Measurements from ENCODE around the gene MTA3. TPM values are rescaled to one million over a fixed set of nuclear protein-coding genes. Genes with fewer than 3 reads are reported as not detected.

Gene MTA3
- polyA plus RNA-seq, 1 donor: 90.6 TPM

DNA sequence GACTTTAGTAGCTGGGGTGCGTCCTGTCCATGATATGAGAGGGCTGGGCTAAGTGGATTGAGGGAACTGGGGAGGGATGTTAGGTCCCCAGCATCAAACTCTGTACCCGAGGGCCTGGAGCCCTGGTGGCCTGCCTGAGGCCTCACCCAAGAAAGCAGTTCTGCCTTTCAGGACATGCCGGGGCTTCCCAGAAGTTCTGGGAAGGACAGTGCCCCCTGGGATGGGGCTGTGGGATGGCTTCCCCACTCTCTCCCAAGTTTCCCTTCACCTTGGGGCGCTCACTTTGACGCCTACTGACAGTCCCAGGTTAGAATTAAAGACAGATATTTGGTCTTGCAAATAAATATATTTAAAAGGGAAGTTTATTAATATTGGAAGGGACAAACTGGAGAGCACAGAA, 193.7 kb downstream of the MTA3 start:
- no peak for DNase-seq

DNA sequence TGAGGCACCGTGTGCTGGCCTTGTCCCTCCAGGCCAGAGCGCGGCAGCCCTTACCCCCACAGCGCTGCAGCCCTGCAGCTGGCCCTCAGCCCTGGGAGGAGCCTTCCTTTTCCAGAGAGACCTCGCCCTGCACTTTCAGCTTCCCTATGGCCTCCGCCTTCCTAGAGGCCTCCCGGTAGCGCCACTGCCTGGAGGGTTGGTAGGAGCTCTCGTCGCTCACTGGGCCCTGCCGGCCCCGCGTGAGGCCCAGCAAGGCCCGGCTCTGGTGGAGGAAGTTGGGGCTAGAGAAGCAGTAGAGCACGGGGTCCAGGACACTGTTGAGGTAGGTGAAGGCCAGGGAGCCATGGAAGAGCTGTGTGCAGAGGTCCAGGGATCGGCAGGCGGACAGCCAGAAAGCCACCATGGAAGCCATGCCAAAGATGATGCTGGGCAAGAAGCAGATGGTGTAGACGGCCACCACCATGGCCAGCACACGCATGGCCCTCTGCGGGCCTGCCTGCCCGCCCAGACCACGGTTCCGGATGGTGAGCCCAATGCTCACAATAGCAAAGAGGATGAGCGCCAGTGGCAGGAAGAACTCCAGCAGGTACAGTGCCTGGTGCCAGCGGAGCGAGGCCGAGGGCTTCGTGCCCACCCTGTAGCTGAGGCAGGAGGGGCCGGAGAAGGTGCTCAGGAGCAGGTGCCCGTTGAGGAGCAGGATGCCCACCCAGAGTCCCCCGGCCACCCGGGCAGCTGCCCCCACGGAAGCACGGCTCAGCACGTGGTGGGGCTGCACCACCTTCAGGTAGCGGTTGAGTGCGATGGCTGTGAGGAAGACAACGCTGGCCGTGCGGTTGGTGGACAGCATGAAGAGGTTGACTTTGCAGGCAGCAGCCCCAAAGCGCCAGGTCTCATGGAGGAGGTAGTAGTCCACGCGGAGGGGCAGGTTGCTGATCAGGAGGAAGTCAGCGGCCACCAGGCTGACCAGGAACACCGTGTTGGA, 194.7 kb downstream of the MTA3 start:
- DNase-seq: no peak

DNA sequence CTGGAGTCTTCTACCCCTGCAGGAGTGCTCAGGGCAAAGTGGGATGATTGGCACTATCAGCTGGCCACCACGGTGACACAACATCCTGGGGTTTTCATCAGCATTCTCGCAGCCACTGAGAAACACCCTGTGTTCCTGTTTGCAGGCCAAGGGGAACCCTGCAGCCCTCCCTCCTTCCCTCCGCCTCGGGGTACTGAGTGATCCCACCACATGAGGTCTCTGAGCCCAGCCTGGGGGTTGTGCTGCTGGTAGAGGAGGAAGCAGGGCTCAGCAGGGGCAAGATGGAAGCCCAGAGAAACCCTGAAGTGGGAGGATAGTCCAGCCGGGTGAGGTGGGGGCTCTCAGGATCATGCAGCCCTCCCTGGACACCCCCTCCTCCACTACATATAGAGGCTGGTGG, 195.7 kb downstream of the MTA3 start, which contains the start of gene OXER1:
TSS of gene OXER1 (minus strand) at position 40 of the 400 bp plus-strand sequence. CDS start 73 bp downstream, outside the sequence.
- DNase-seq: no peak

DNA sequence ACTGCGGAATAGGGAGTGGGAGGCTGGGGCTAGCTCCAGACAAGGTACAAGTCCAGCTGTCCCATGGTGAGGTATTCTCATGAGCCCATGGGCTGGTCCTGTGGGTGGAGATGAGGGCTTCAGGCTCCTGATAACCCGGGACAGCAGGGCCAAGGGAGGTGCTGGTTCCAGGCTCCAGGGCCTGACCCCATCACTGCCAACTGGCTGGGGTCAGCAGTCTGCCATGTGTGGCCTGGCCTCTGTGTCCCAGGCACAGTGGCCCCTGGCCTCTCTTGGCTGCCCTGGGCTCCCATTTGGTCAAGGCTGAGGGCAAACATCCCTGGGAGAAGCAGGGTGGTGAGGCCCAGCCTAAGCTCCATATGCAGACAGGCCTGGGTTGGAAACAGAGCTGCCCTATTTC, 196.5 kb downstream of the MTA3 start:
- DNase-seq: no peak

DNA sequence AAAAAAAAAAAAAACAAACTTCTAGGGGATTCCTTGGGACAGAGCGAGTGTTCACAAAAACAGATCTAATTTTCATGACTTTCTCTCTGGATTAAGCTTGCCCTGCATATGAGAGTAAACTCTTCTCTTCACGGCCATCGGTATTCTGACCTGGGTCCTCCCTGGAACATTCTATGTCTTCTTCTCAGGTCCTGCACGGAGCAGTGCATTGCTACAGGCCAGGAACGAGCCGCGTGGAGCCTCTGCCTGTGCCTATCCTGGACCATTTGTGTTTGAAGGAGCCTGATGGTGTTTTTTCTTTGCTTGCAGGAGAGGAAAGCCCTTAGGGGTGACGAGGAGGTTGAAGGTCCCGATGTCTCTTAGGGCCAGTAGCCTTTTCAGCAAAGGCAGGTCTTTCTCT, 197.3 kb downstream of the MTA3 start:
- DNase-seq: no peak

DNA sequence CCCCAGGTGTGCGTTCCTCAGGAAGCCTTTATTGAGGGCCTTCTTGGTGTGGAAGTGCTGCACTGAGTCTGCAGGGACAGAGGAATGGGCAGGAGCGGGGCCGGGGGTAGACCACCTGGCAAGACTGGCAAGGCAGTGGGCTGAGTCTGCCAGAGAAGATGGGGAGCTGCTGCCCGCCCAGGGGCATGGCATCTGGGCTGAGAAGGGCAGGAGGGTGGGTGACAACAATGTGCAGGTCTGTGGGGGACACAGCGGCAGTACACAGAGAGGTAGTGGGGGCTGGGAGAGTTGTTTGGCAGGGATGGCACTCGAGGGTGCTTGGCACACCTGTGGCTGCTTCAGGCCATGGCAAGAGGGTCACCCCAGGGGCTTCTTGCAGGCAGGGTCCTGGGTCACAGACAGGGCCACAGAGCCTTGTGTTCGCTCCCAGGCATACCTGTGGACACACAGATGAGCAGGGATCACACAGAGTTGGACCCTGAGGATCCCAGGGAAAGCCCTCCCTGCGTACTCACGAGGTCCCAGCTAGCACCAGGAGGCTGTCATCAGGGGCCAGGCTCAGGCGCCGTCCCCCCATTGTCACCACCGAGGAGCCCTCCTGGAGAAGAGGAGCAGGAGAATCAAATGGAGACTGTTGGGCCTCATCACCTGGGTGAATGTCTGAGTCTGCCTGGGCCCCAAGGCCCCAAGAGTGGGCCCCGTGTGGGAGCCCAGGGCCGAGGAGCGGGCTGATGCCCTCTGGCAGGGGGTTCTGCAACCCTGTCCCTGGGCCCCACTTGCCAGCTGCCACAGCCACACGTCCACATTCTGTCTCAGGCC, 198.9 kb downstream of the MTA3 start:
- DNase-seq: no peak

DNA sequence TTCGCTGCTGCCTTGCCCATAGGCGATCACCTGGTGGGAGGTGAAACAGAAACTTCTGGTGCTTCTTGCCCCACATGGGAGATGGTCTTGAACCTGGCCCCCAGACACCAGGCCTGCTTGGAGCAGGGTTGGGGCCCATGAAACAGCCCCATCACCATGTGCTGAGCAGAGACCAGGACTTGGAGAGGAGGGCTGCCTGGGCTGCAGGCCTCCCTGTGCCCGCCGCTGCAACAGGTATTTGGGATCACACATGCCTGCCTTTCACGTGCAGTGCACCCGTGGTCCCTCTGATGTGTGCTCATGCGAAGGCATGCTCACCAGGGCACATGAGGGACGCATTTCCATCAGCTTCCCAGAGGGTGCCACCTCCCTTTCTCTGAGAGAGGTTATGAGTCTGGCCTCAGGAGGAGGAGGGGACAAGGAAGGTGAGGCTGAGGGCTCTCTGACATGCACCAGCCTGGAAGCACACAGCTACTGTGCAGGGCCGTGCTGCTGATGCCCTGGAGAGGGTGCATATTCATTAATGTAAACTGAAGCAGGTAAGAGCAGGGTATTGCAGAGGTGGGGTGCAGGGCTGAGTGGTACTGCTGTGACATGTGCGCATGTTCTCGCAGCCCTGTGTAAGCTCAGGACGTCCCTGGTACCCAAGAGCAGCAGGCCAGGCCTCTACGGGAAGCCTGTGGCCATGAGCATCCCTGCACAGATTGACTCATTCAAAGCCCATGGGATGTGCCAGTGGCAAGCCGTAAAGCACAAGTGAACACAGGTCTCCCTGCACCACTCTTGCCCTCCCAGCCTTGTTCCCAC, 199.7 kb downstream of the MTA3 start:
- no peak for DNase-seq

DNA sequence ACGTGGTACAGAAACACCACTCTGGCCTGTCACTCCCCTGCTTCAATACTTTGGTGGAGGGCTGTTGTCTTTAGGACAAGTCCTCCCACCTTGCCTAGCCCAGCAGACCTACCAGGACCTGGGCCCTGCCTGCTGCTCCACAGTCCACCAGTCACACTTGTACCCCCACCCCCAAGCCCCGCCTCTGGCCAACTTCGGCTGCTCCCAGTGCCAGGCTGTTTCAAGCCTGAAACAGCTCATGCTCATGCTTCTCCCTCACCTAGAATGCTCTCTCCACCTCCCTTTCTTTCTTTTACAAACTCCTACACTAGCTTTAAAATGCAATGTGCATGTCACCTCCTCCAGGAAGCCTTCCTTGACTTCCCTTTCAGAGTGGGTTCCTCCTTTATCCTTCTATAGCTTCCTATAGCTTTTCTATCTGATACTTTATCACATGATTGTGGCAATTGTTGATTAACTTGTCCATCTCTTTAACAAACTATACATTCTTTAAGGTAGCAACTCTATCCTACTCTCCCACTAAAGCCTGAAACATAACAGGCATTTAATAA, 200.3 kb downstream of the MTA3 start:
- no peak for DNase-seq

DNA sequence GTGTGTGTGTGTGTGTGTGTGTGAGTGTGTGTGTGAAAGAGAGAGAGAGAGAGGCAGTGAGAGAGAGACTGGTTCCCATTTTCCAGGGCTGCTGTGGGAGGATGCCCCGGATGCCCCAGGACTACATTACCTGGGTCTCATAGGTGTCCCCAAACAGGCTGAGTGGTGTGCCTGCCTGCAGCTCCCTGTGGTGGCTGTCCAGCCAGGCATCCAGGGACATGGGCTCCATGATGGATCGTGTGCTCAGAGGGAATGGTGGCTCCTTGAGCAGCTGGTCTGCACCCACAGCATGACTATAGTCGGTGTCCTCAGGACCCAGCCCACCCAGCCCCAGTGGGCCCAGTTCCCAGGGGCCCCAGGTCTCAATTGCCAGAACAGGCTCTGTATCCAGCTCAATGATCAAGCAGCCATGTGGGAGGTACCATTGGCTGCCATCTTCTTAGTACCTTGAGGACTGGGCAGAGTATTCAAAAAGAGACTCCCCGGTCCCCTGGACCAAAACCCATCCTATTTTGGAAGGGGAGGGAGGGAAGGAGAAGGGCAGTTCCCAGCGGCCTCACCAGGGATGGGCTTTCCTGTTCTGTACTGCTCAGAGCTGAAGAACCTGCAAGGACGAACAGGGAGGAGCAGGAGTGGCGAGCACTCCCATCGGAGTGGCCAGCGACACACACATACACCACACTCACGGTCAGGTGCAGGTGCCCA, 201.3 kb downstream of the MTA3 start:
- DNase-seq: no peak

DNA sequence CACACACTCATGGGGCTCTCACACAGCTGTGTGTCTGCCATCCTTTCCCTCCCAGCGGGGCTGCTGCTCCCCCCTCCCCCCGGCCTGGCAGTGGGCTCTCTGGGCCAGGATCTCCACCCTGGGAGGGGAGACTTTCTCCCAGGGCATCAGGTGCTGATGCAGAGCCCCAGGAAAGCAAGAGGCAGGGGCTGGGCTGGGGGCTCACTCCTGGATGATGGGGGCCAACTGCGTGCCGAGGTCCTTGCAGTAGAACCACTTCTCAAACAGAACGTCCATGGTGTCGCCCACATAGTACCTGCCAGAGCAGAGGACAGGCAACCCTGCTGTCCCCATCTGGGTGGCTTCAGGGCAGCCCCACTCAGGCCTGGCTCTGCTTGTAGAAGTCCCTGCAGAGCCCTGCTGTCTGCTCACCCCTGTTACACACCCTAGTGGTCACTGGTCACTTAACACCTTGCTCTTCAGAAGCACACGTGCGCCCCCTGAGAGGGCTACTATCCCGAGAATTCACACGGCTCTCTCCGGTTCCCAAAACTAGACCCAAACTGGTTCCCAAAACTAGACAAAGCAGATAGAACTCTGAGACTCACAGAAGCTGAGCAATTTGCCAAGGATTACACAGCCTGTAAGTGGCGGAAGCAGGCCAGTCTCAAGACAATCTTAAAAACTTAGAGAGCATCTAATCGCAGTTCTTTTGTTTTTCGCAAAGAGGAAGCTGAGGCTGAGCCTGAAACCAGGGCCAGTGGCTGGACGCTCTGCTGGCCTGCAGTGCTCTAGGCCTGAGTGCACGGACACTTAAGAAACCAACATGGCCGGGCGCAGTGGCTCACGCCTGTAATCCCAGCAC, 202.1 kb downstream of the MTA3 start:
- DNase-seq: no peak

DNA sequence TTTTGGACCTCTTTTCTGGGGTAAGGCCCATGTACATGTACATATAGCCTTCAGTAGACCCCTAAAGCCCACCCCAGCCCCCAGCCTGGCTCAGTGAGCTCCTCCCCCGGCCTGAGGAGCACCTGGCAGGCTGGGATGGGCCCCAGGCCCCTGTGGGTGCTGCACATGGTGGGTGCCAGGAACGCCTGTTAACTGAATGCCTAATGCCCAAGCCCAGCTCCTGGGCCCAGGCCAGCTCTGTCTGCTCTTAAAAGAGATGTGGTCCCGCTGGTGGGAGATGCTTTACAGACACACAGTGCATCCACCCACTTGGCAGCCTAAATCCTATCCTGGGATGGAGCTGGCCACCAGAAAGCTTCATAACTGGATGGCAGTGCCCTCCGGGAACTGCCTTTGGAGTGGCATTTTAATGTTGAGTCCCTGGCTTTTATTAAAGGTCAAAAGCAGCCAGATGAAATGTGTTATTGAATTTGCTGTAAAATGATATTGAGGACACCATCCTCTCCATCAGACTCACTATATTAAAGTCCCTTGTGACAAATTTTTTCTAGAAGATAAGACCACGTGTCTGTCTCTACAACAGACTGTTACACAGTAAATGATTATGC, 203.2 kb downstream of the MTA3 start:
- no peak for DNase-seq

DNA sequence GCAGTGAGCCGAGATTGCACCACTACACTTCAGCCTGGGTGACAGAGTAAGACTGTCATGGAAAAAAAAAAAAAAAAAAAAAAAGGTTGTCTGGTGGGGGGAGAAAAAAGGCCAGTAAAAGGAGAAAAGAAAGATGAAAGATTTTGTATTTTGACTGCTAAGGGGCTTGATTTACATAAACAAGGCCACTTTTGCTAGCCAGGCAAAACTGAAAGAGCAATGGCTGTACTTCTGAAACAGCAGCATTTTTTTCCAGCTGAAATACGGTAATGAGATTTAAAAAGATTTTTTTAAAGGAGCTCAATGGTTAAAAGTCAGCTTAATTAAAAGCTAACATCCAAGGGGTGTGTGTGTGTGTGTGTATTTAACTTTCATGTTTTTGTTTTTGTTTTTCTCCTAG, 206.8 kb downstream of the MTA3 start:
- no peak for DNase-seq

DNA sequence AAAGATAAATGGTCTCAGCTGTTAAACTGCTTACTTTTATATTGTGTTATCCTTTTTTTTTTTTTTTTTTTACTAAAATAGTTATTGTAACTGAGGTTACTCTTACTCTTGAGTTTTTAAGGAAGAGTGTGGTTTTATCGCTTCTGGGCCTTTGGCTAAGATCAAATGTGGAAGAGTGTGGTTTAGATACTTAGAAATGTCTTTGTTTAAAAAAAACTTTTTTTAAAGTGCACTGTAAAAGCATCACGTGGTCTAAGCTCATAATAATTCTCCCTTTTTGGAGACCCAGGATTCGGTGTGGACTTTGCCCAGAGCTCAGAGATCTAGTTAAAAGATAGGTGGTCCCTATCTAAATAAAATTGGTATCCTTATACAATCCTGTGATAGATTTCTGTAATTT, 207.4 kb downstream of the MTA3 start:
- no peak for DNase-seq

DNA sequence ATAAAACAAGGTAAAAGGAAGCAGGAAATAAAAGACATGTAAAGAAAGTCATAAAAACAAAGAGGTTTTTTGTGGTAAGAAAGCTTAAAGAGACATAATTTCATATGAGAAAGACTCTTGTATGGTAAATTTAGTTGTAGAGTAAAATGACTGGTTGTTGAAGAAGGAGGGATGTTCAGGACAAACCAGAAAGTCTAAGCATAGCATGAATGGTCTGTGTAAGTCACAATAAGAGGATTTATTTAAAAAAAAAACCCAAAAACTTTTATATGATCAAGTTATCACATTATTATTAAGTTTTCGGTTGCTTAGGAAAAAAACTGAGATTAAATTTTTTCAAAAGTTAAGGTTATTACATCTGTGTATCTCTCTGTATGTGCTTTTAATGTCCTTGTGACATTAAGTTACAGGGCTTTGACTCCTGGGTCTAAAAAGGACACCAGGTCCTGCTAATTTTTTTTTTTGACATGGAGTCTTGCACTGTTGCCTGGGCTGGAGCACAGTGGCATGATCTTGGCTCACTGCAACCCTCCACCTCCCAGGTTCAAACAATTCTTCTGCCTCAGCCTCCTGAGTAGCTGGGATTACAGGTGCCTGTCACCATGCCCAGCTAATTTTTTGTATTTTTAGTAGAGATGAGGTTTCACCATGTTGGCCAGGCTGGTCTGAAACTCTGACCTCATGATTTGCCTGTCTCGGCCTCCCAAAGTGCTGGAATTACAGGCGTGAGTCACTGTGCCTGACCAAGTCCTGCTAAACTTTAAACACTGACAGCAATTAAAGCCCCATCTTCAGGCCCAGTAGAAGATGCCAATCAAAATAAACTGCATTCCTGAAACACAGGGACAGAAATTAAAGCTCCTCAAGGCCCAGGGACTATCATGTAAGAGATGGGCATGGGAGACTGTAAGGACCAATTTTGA, 209.7 kb downstream of the MTA3 start:
- DNase-seq: no peak

DNA sequence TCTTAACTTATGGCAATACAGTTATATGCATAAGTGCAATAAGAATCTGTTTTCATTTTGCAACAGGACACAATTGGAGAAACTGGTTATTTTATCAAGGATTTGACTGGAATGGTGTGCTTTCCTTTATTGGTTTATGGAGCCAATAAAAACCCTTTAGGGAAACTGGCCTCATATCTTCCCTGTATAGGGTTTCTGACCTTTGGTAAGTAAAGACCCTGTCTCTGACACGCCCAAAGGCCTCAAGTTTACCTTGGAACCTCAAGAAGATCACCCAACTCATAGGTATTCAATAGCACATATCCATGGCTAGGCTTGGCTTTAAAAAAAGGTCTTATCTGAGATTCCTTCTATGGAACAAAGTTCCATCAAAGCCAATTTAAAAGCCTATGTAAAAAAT, 212.7 kb downstream of the MTA3 start:
- DNase-seq: no peak

DNA sequence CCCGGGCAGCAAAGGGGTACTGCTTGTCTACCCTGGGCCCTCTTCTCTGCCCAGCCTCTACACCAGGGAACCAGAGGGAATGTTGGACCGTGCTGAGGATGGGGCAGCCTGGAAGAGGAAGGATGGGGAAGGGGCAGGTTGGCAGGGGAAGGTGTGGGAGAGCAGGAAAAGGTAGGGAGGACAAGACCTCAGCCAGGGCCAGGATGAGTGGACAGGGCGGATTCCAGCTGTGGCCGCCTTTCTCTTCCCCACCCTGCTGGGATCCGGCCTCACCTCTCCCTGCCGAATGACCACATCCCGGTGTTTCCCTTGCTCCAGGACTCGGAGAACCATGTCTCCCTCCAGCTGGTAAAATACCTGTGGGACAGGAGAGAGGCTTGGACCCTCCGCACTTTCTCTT, 215.1 kb downstream of the MTA3 start:
- no peak for DNase-seq

DNA sequence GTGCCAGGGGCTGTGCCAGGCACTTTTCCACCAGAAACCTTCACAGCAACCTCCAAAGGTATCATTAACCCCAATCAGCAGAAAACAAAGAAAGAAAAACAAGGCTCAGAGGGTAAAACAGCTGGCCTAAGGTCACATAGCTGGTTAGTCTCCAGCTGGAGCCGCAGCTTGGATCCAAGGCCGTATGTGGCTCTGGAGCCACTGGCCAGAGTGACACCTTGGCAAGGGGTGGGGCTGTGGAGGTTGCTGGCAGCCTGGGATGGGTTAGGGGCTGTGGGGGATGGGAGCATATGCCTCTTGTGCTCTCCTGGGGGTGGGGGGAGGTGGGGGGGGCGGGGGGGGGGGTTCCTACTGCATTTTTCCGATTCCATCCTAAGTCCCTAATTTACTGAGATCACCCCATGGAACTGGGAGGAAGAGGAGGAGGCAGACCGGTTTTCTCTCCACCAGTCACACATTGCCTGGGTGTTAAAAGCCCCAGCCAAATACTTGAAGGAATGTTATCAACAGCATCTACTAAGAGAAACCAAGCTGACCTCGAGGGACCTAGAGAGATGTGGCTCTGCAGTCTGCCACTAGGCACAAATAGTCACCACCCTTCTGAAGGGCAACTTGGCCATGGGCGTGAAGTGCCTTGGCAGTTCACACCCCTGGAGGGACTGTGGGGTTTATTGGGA, 215.9 kb downstream of the MTA3 start:
- no peak for DNase-seq
